Astrocyte (in vitro differentiated cells and primary cell): ENCODE results near the gene ARHGEF17. TPM values are rescaled to one million over a fixed set of nuclear protein-coding genes. Genes with fewer than 3 reads are reported as not detected.

Experiments used
- DNase-seq: peaks from one replicate; pipeline ENCODE4 v3.0.0-alpha.2; 2010; ENCODE audit warnings: low read depth
- FAIRE-seq: peaks from 2 replicates; lab custom pipeline; 2011; peaks lifted over from hg19 to GRCh38; lab: Jason Lieb, UNC
- H2AFZ ChIP-seq: 2 replicates; pipeline ENCODE4 v1.6.0; 2012; ENCODE audit warnings: low read depth, low read length, inconsistent platforms
- H3K27ac ChIP-seq: 2 replicates; pipeline ENCODE4 v1.5.1; 2011; ENCODE audit warnings: low read depth, low read length, inconsistent platforms
- H3K27me3 ChIP-seq: 2 replicates; pipeline ENCODE4 v1.6.0; 2011; ENCODE audit warnings: low read length, inconsistent platforms; ENCODE audit not compliant: insufficient read depth
- H3K36me3 ChIP-seq: 2 replicates; pipeline ENCODE4 v1.5.1; 2011; ENCODE audit warnings: low read length, inconsistent platforms; ENCODE audit not compliant: insufficient read depth
- H3K4me1 ChIP-seq: 2 replicates; pipeline ENCODE4 v1.5.1; 2011; ENCODE audit warnings: low read length, inconsistent platforms; ENCODE audit not compliant: insufficient read depth
- H3K4me2 ChIP-seq: 2 replicates; pipeline ENCODE4 v1.6.0; 2012; ENCODE audit warnings: low read length, inconsistent platforms
- H3K4me3 ChIP-seq: 2 replicates; pipeline ENCODE4 v1.5.1; 2011; ENCODE audit warnings: low read depth, mild to moderate bottlenecking, low read length, inconsistent platforms; ENCODE audit not compliant: insufficient read depth
- H3K79me2 ChIP-seq: 2 replicates; pipeline ENCODE4 v1.6.0; 2012; ENCODE audit warnings: mild to moderate bottlenecking, low read length, inconsistent platforms; ENCODE audit not compliant: insufficient read depth
- H3K9ac ChIP-seq: 2 replicates; pipeline ENCODE4 v1.6.0; 2012; ENCODE audit warnings: mild to moderate bottlenecking, low read length, inconsistent platforms
- H3K9me3 ChIP-seq: 2 replicates; pipeline ENCODE4 v1.5.1; 2012; ENCODE audit warnings: low read depth, mild to moderate bottlenecking, low read length, inconsistent platforms; ENCODE audit not compliant: insufficient read depth
- H4K20me1 ChIP-seq: 2 replicates; pipeline ENCODE4 v1.6.0; 2012; ENCODE audit warnings: low read length, inconsistent platforms; ENCODE audit not compliant: insufficient read depth
- H3K27ac Mint-ChIP-seq: one replicate; pipeline ENCODE4 v1.8.0; 2021; ENCODE audit warnings: mild to moderate bottlenecking, mixed read lengths; ENCODE audit not compliant: unreplicated experiment
- H3K27me3 Mint-ChIP-seq: one replicate; pipeline ENCODE4 v1.8.0; 2021; ENCODE audit warnings: low read depth, mixed read lengths; ENCODE audit not compliant: unreplicated experiment
- H3K36me3 Mint-ChIP-seq: one replicate; pipeline ENCODE4 v1.8.0; 2021; ENCODE audit warnings: low read depth, mixed read lengths; ENCODE audit not compliant: unreplicated experiment
- H3K4me1 Mint-ChIP-seq: one replicate; pipeline ENCODE4 v1.8.0; 2021; ENCODE audit warnings: low read depth, mixed read lengths; ENCODE audit not compliant: unreplicated experiment
- H3K4me3 Mint-ChIP-seq: one replicate; pipeline ENCODE4 v1.8.0; 2021; ENCODE audit warnings: mild to moderate bottlenecking, moderate library complexity, mixed read lengths; ENCODE audit not compliant: unreplicated experiment
- H3K9me3 Mint-ChIP-seq: one replicate; pipeline ENCODE4 v1.8.0; 2021; ENCODE audit warnings: mild to moderate bottlenecking, mixed read lengths; ENCODE audit not compliant: unreplicated experiment
- CTCF ChIP-seq: IDR thresholded peaks from 2 replicates; pipeline ENCODE4 v1.5.1; 2011; ENCODE audit warnings: low read depth, mild to moderate bottlenecking, inconsistent platforms, low read length, moderate library complexity; ENCODE audit not compliant: insufficient read depth
- EZH2 ChIP-seq: IDR thresholded peaks from 2 replicates; pipeline ENCODE4 v1.6.1; 2012; ENCODE audit warnings: mild to moderate bottlenecking, low read length, inconsistent platforms; ENCODE audit not compliant: insufficient read depth
- total RNA-seq: library from RNA; stranded (reverse); gene quantifications from 2 replicates; pipeline ENCODE4 v1.2.1, GENCODE V29; 2021

ARHGEF17 gene
- total RNA-seq, 1 donor from 2014 or later = 66.4 TPM

- Histone ChIP-seq H3K27ac (no peak overlapping the region), H3K4me3 (no peak overlapping the region), H3K4me2 (no peak overlapping the region), H3K27me3 (peaks cover 20% of the 10 kb centered on the region), H4K20me1 (no peaks in the 10 kb centered on the region), H3K36me3 (no peaks in the 10 kb centered on the region), H2AFZ (no peak overlapping the region), H3K9ac (no peak overlapping the region), H3K79me2 (no peaks in the 10 kb centered on the region), H3K4me1 (no peaks in the 10 kb centered on the region), H3K9me3 (no peaks in the 10 kb centered on the region)
- H3K4me3 Mint-ChIP-seq = no peak overlapping the region
- peaks cover 40% of the 10 kb centered on the region for H3K27me3 Mint-ChIP-seq
- TF ChIP-seq EZH2 = no peak
- no peak for TF ChIP-seq CTCF
- H3K4me1 Mint-ChIP-seq = peaks cover 4% of the 10 kb centered on the region
- DNase-seq (no peak), FAIRE-seq (no peak)
- no peak overlapping the region for H3K27ac Mint-ChIP-seq
- no peaks in the 10 kb centered on the region for H3K36me3 Mint-ChIP-seq
- no peaks in the 10 kb centered on the region for H3K9me3 Mint-ChIP-seq
These were observed 39.3 kb upstream of the ARHGEF17 start for GRCh38 chr11:73268671-73269271.

GRCh38 chr11:73269459-73270015 lies 38.5 kb upstream of the ARHGEF17 start:
- peaks cover 44% of the 10 kb centered on the region for H3K27me3 Mint-ChIP-seq
- no peaks in the 10 kb centered on the region for H3K36me3 Mint-ChIP-seq
- H3K27ac Mint-ChIP-seq = no peak overlapping the region

More at GRCh38 chr11:73269459-73270015, 38.5 kb upstream of the ARHGEF17 start:
- Histone ChIP-seq H3K9me3 (no peaks in the 10 kb centered on the region), H3K4me2 (no peak overlapping the region), H3K36me3 (no peaks in the 10 kb centered on the region), H3K27ac (no peak overlapping the region), H3K4me3 (no peak overlapping the region), H3K79me2 (no peaks in the 10 kb centered on the region), H2AFZ (no peak overlapping the region), H4K20me1 (no peaks in the 10 kb centered on the region), H3K9ac (no peak overlapping the region), H3K4me1 (no peaks in the 10 kb centered on the region), H3K27me3 (peaks cover 20% of the 10 kb centered on the region)
- H3K4me3 Mint-ChIP-seq = no peak overlapping the region
- TF ChIP-seq EZH2 (no peak), CTCF (no peak)
- peaks cover 4% of the 10 kb centered on the region for H3K4me1 Mint-ChIP-seq
- FAIRE-seq (no peak), DNase-seq (no peak)
- H3K9me3 Mint-ChIP-seq = no peaks in the 10 kb centered on the region
